Lower leg skin (tissue), 4 donors: Measurements from ENCODE around the gene TMEM120A. TPM values are rescaled to one million over a fixed set of nuclear protein-coding genes. Genes with fewer than 3 reads are reported as not detected.

Experiments
- DNase-seq, 2 donors: peaks; one replicate each; pipeline ENCODE4 v3.0.0-alpha.2; 2019; ENCODE audit warnings: low spot score in 2 of 2
- H3K4me3 ChIP-seq: fragments of 200-600 bp; sonication (generic); 2 replicates; pipeline ENCODE4 v1.5.1; 2017; ENCODE audit warnings: mild to moderate bottlenecking, low read depth; ENCODE audit not compliant: poor library complexity, severe bottlenecking
- POLR2A ChIP-seq, 2 donors: fragments of 450-650 bp; IDR thresholded peaks; one replicate each; pipeline ENCODE4 v1.6.1; 2016 to 2017; ENCODE audit warnings: antibody characterized with exemption in 2 of 2, mild to moderate bottlenecking in 1 of 2, moderate library complexity in 1 of 2
- WGBS, 2 donors: methylation state at CpG; one replicate each; pipeline ENCODE4 v1.1.5; 2018; 5-methylcytosine and 5-hydroxymethylcytosine counted together
- intact Hi-C: fragments of 100-400 bp; cut with DNase I; formaldehyde crosslinking; loops from one replicate; pipeline ENCODE4 v1.15.0; 2023; ENCODE audit warnings: low total_unique reads
- total RNA-seq, 4 donors: library from RNA; depleted of rRNA; stranded (reverse); fragments of >200 nt; gene quantifications; one replicate each; pipeline ENCODE4 v1.1.0, GENCODE V29; 2016
- TF ChIP-seq, protein P1 (sequence below), 3 donors: fragments of 450-650 bp; IDR thresholded peaks; one replicate each; pipeline ENCODE4 v1.5.1; 2016; ENCODE audit warnings: antibody characterized with exemption in 3 of 3, mild to moderate bottlenecking in 3 of 3, moderate library complexity in 2 of 3

Gene TMEM120A
- total RNA-seq, 4 donors from 2014 or later: 17.7 to 37.4 (median 27.6) TPM

DNA sequence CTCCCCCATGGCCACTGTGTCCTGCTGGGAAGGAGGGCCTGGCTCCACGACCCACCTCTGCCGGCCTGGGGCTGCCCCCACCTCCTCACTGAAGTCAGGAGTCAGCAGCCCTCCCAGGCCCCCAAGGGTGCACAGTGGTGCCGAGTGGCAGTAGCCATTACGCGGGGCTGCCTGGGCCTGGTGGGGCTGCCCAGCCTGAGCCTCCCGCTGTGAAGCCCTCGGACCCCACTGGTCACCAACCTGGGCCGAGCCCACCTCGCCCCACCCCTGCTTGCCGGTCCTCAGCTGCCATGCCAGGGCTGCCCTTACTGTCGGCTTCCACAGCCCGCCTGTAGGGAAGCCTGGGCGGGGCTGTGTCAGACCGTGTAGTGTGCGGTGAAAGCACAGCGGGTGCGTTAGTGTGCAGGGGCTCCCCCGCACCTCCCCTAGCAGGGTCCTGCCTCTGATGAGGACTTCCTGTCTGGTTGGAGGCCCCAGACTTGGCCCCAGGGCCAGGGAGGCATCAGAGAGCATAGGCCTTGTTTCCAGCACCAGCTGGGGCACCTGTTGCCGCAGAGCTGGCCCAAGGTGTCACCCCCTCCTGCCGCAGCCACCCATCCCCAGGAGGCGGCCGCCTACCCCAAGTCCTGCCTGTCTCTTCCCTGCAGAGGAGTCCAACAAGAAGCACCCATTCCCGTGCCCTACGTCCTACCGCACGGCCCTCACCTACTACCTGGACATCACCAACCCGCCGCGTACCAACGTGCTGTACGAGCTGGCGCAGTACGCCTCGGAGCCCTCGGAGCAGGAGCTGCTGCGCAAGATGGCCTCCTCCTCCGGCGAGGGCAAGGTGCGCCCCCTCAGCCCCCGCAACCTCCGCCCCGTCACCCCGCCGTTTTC is 10.0 kb downstream of the TMEM120A start:
- TF ChIP-seq, protein P1, sequence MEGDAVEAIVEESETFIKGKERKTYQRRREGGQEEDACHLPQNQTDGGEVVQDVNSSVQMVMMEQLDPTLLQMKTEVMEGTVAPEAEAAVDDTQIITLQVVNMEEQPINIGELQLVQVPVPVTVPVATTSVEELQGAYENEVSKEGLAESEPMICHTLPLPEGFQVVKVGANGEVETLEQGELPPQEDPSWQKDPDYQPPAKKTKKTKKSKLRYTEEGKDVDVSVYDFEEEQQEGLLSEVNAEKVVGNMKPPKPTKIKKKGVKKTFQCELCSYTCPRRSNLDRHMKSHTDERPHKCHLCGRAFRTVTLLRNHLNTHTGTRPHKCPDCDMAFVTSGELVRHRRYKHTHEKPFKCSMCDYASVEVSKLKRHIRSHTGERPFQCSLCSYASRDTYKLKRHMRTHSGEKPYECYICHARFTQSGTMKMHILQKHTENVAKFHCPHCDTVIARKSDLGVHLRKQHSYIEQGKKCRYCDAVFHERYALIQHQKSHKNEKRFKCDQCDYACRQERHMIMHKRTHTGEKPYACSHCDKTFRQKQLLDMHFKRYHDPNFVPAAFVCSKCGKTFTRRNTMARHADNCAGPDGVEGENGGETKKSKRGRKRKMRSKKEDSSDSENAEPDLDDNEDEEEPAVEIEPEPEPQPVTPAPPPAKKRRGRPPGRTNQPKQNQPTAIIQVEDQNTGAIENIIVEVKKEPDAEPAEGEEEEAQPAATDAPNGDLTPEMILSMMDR (IDR thresholded peaks at IDR 0.05): no peak
- no peak for TF ChIP-seq POLR2A (IDR thresholded peaks at IDR 0.05)
- intact Hi-C loops: no loop called here
- 88 to 93% methylated on average over 34 to 43 of the region's 44 CpGs for WGBS, 2 donors
- H3K4me3 ChIP-seq: no peak overlapping the region
- DNase-seq: no peak

DNA sequence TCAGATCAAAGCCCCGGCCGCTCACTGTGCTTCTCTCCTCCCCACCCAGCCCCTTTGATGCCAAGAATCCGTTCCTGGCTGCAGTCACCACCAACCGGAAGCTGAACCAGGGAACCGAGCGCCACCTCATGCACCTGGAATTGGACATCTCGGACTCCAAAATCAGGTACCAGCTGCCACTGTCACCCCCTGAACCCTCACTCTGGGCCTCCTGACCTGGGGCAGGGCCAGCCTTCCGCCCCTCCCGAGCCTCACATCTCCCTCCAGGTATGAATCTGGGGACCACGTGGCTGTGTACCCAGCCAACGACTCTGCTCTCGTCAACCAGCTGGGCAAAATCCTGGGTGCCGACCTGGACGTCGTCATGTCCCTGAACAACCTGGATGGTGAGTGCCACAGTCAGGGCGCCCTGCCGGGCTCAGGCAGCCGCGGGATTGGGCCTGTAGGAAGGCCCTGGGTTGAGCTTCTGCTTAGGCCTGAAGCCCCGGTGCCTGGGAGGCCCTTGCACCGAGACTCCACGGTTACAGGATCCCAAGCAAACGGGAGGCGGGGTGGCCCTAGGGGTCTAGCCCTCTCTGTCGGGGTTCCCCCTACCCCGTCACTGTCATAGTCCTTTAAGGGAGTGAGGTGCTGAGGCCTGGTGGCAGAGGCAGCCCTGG is 10.8 kb downstream of the TMEM120A start:
- WGBS, 2 donors: 86 to 87% methylated on average over 26 of the region's 26 CpGs
- DNase-seq: no peak
- no peak overlapping the region for H3K4me3 ChIP-seq
- intact Hi-C loops: no loop called here
- no peak for TF ChIP-seq POLR2A (IDR thresholded peaks at IDR 0.05)
- TF ChIP-seq, protein P1 (IDR thresholded peaks at IDR 0.05): no peak

DNA sequence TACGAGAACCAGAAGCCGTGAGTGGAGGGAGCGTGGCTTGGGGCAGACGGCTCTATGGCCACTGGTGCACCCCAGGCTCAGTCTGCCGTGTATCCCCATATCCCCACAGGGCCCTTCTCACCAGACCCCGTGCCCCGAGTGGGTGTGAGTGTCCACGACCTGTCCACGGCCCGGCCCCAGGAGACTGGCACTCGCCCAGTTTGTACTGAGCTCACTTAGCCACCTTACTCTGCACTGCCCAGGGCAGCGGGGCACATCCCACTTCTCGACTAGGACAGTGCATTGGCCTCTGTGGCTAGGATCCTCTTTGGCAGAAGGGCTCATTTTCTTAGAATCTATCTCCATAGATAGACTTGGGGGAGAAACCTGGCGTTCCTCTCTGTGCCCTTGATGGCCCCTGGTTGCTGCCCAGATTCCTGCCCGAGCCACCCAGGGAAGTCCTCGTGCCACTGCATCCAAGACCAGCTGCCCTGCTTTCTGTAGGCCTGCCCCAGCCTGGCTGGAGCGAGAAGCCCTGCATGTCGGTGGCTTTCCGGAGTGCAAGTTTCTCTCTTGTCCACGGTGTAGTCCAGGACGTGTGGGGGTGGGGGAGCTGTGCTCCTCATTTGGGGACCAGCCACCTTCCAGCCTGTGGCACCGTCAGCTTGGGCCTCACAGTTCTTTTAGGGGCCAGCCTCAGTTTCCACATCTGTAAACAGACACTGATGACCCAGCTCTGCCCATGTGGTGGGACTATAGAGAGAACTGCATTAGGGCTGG is 11.9 kb downstream of the TMEM120A start:
- intact Hi-C loops: no loop called here
- no peak for DNase-seq
- 88 to 89% methylated on average over 19 to 22 of the region's 22 CpGs for WGBS, 2 donors
- H3K4me3 ChIP-seq: no peak overlapping the region
- no peak for TF ChIP-seq POLR2A (IDR thresholded peaks at IDR 0.05)
- TF ChIP-seq, protein P1 (IDR thresholded peaks at IDR 0.05): no peak

- no peak overlapping the region for H3K4me3 ChIP-seq
- no peak for DNase-seq
- WGBS, 2 donors: 72 to 80% methylated on average over 35 to 38 of the region's 38 CpGs
- intact Hi-C loops: no loop called here
- TF ChIP-seq POLR2A (IDR thresholded peaks at IDR 0.05): no peak
- TF ChIP-seq, protein P1 (IDR thresholded peaks at IDR 0.05): no peak
These were observed 12.7 kb downstream of the TMEM120A start for GRCh38 chr7:75981453-75982305.

DNA sequence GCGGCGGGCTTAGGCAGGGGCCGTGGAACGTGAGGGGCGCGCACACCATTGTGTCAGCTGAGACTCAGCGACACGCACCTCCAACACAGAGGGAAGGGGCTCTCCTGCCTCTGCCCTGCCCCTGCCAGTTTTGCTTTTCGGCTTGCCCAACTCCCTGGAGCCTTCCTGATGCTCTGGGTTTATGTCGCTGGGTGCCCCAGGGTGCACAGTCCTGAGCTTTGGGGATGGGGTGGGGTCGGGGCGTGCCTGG is 13.3 kb downstream of the TMEM120A start:
- H3K4me3 ChIP-seq: no peak overlapping the region
- no peak for DNase-seq
- no peak for TF ChIP-seq POLR2A (IDR thresholded peaks at IDR 0.05)
- TF ChIP-seq, protein P1 (IDR thresholded peaks at IDR 0.05): no peak
- WGBS, 2 donors: 81 to 83% methylated on average over 12 of the region's 12 CpGs
- intact Hi-C loops: no loop called here
